ENCODE measurements around the gene ATP2A1.
A peak's percentile ranks its signal among the peaks of the same experiment; 100 is the strongest.

ATP2A1 gene

GRCh38 chr16:28915181-28915580 is 36.9 kb downstream of the ATP2A1 start:
- H3K4me3 ChIP-seq (replicated peaks; ENCODE audit: low read depth, low read length): no peak overlapping the region
- peak; percentile 58 for DNase-seq (ENCODE audit: low read depth)
- no peak for TF ChIP-seq CTCF (IDR thresholded peaks at IDR 0.05; ENCODE audit: low read length, missing control alignments)

- H3K4me3 ChIP-seq (replicated peaks; ENCODE audit: low read depth, low read length): no peak overlapping the region
- no peak for DNase-seq (ENCODE audit: low read depth)
- TF ChIP-seq CTCF (IDR thresholded peaks at IDR 0.05; ENCODE audit: low read length, missing control alignments): no peak
Observed at GRCh38 chr16:28917095-28917494, 38.8 kb downstream of the ATP2A1 start.

- H3K4me3 ChIP-seq (replicated peaks; ENCODE audit: low read depth, low read length): no peak overlapping the region
- no peak for TF ChIP-seq CTCF (IDR thresholded peaks at IDR 0.05; ENCODE audit: low read length, missing control alignments)
- DNase-seq (ENCODE audit: low read depth): no peak
Observed at GRCh38 chr16:28918698-28919097, 40.4 kb downstream of the ATP2A1 start.

- no peak for TF ChIP-seq CTCF (IDR thresholded peaks at IDR 0.05; ENCODE audit: low read length, missing control alignments)
- DNase-seq (ENCODE audit: low read depth): no peak
- no peak overlapping the region for H3K4me3 ChIP-seq (replicated peaks; ENCODE audit: low read depth, low read length)
Observed at GRCh38 chr16:28923231-28923587, 44.9 kb downstream of the ATP2A1 start.

GRCh38 chr16:28923652-28924398 is 45.5 kb downstream of the ATP2A1 start:
- no peak for DNase-seq (ENCODE audit: low read depth)
- TF ChIP-seq CTCF (IDR thresholded peaks at IDR 0.05; ENCODE audit: low read length, missing control alignments): no peak
- H3K4me3 ChIP-seq (replicated peaks; ENCODE audit: low read depth, low read length): no peak overlapping the region

GRCh38 chr16:28924399-28924761 is 46.1 kb downstream of the ATP2A1 start:
- peak overlapping the region; percentile 79 for H3K4me3 ChIP-seq (replicated peaks; ENCODE audit: low read depth, low read length)
- no peak for TF ChIP-seq CTCF (IDR thresholded peaks at IDR 0.05; ENCODE audit: low read length, missing control alignments)
- DNase-seq (ENCODE audit: low read depth): no peak

GRCh38 chr16:28924762-28925385 is 46.6 kb downstream of the ATP2A1 start, which contains the start of gene RABEP2:
Gene RABEP2, minus strand, starts transcription at chr16:28925238. Its CDS starts 75 bp downstream, at chr16:28925163.
- DNase-seq (ENCODE audit: low read depth): peak; percentile 87
- no peak for TF ChIP-seq CTCF (IDR thresholded peaks at IDR 0.05; ENCODE audit: low read length, missing control alignments)

More at GRCh38 chr16:28924762-28925385, 46.6 kb downstream of the ATP2A1 start, which contains the start of gene RABEP2:
- peak within 1 kb of the TSS; percentile 79 for H3K4me3 ChIP-seq (replicated peaks; ENCODE audit: low read depth, low read length)
